ENCODE data around the gene SEC14L6.

Gene SEC14L6

GRCh38 chr22:30488121-30488520 is 58.4 kb downstream of the SEC14L6 start:
- H3K4me3 ChIP-seq (ENCODE audit: low read length): no peak overlapping the region
- no peak overlapping the region for H3K9ac ChIP-seq (ENCODE audit: low read depth, low read length)
- no peaks in the 10 kb centered on the region for H3K36me3 ChIP-seq (ENCODE audit: insufficient read depth, low read length)
- H3K4me2 ChIP-seq (ENCODE audit: low read length): no peak overlapping the region
- peaks cover 26% of the 10 kb centered on the region for H3K27me3 ChIP-seq (ENCODE audit: control insufficient read depth, insufficient read depth, low read length)
- H3K4me1 ChIP-seq (ENCODE audit: control insufficient read depth, insufficient read depth, low read length): no peaks in the 10 kb centered on the region
- H3K9me3 ChIP-seq (replicated peaks; ENCODE audit: low read length): no peaks in the 10 kb centered on the region

- Histone ChIP-seq H3K4me1 (ENCODE audit: control insufficient read depth, insufficient read depth, low read length) (no peaks in the 10 kb centered on the region), H3K9me3 (replicated peaks; ENCODE audit: low read length) (no peaks in the 10 kb centered on the region), H3K4me3 (ENCODE audit: low read length) (no peak overlapping the region), H3K27me3 (ENCODE audit: control insufficient read depth, insufficient read depth, low read length) (peaks cover 19% of the 10 kb centered on the region), H3K36me3 (ENCODE audit: insufficient read depth, low read length) (no peaks in the 10 kb centered on the region), H3K4me2 (ENCODE audit: low read length) (no peak overlapping the region), H3K9ac (ENCODE audit: low read depth, low read length) (no peak overlapping the region)
These were observed 59.9 kb downstream of the SEC14L6 start for GRCh38 chr22:30486661-30487115.

- Histone ChIP-seq H3K4me1 (ENCODE audit: control insufficient read depth, insufficient read depth, low read length) (no peaks in the 10 kb centered on the region), H3K4me3 (ENCODE audit: low read length) (no peak overlapping the region), H3K4me2 (ENCODE audit: low read length) (no peak overlapping the region), H3K9ac (ENCODE audit: low read depth, low read length) (no peak overlapping the region), H3K9me3 (replicated peaks; ENCODE audit: low read length) (no peaks in the 10 kb centered on the region), H3K36me3 (ENCODE audit: insufficient read depth, low read length) (no peaks in the 10 kb centered on the region), H3K27me3 (ENCODE audit: control insufficient read depth, insufficient read depth, low read length) (peaks cover 19% of the 10 kb centered on the region)
These were observed 60.4 kb downstream of the SEC14L6 start for GRCh38 chr22:30486118-30486517.

GRCh38 chr22:30485362-30485988 is 61.1 kb downstream of the SEC14L6 start:
- Histone ChIP-seq H3K9me3 (replicated peaks; ENCODE audit: low read length) (no peaks in the 10 kb centered on the region), H3K27me3 (ENCODE audit: control insufficient read depth, insufficient read depth, low read length) (peaks cover 14% of the 10 kb centered on the region), H3K9ac (ENCODE audit: low read depth, low read length) (no peak overlapping the region), H3K4me1 (ENCODE audit: control insufficient read depth, insufficient read depth, low read length) (no peaks in the 10 kb centered on the region), H3K36me3 (ENCODE audit: insufficient read depth, low read length) (no peaks in the 10 kb centered on the region), H3K4me3 (ENCODE audit: low read length) (no peak overlapping the region), H3K4me2 (ENCODE audit: low read length) (no peak overlapping the region)

GRCh38 chr22:30483169-30483568 is 63.4 kb downstream of the SEC14L6 start:
- Histone ChIP-seq H3K9me3 (replicated peaks; ENCODE audit: low read length) (no peaks in the 10 kb centered on the region), H3K9ac (ENCODE audit: low read depth, low read length) (no peak overlapping the region), H3K4me3 (ENCODE audit: low read length) (no peak overlapping the region), H3K4me2 (ENCODE audit: low read length) (no peak overlapping the region), H3K4me1 (ENCODE audit: control insufficient read depth, insufficient read depth, low read length) (no peaks in the 10 kb centered on the region), H3K36me3 (ENCODE audit: insufficient read depth, low read length) (no peaks in the 10 kb centered on the region), H3K27me3 (ENCODE audit: control insufficient read depth, insufficient read depth, low read length) (peaks cover 14% of the 10 kb centered on the region)

GRCh38 chr22:30481711-30482110 is 64.8 kb downstream of the SEC14L6 start:
- Histone ChIP-seq H3K9me3 (replicated peaks; ENCODE audit: low read length) (no peaks in the 10 kb centered on the region), H3K4me3 (ENCODE audit: low read length) (no peak overlapping the region), H3K4me1 (ENCODE audit: control insufficient read depth, insufficient read depth, low read length) (no peaks in the 10 kb centered on the region), H3K9ac (ENCODE audit: low read depth, low read length) (no peak overlapping the region), H3K4me2 (ENCODE audit: low read length) (no peak overlapping the region), H3K27me3 (ENCODE audit: control insufficient read depth, insufficient read depth, low read length) (peaks cover 20% of the 10 kb centered on the region), H3K36me3 (ENCODE audit: insufficient read depth, low read length) (no peaks in the 10 kb centered on the region)

GRCh38 chr22:30479981-30480380 is 66.6 kb downstream of the SEC14L6 start:
- Histone ChIP-seq H3K27me3 (ENCODE audit: control insufficient read depth, insufficient read depth, low read length) (peaks cover 27% of the 10 kb centered on the region), H3K4me3 (ENCODE audit: low read length) (no peak overlapping the region), H3K9ac (ENCODE audit: low read depth, low read length) (no peak overlapping the region), H3K36me3 (ENCODE audit: insufficient read depth, low read length) (no peaks in the 10 kb centered on the region), H3K4me1 (ENCODE audit: control insufficient read depth, insufficient read depth, low read length) (no peaks in the 10 kb centered on the region), H3K9me3 (replicated peaks; ENCODE audit: low read length) (no peaks in the 10 kb centered on the region), H3K4me2 (ENCODE audit: low read length) (no peak overlapping the region)

GRCh38 chr22:30474683-30475424 is 71.7 kb downstream of the SEC14L6 start:
- Histone ChIP-seq H3K9me3 (replicated peaks; ENCODE audit: low read length) (no peaks in the 10 kb centered on the region), H3K27me3 (ENCODE audit: control insufficient read depth, insufficient read depth, low read length) (peaks cover 64% of the 10 kb centered on the region), H3K4me3 (ENCODE audit: low read length) (no peak overlapping the region), H3K4me2 (ENCODE audit: low read length) (no peak overlapping the region), H3K36me3 (ENCODE audit: insufficient read depth, low read length) (no peaks in the 10 kb centered on the region), H3K9ac (ENCODE audit: low read depth, low read length) (no peak overlapping the region), H3K4me1 (ENCODE audit: control insufficient read depth, insufficient read depth, low read length) (no peaks in the 10 kb centered on the region)

GRCh38 chr22:30474121-30474520 is 72.4 kb downstream of the SEC14L6 start:
- no peak overlapping the region for H3K4me3 ChIP-seq (ENCODE audit: low read length)
- no peak overlapping the region for H3K4me2 ChIP-seq (ENCODE audit: low read length)
- no peaks in the 10 kb centered on the region for H3K36me3 ChIP-seq (ENCODE audit: insufficient read depth, low read length)
- no peaks in the 10 kb centered on the region for H3K9me3 ChIP-seq (replicated peaks; ENCODE audit: low read length)
- H3K9ac ChIP-seq (ENCODE audit: low read depth, low read length): no peak overlapping the region
- H3K4me1 ChIP-seq (ENCODE audit: control insufficient read depth, insufficient read depth, low read length): no peaks in the 10 kb centered on the region
- H3K27me3 ChIP-seq (ENCODE audit: control insufficient read depth, insufficient read depth, low read length): peaks cover 71% of the 10 kb centered on the region

GRCh38 chr22:30472994-30473720 is 73.4 kb downstream of the SEC14L6 start:
- H3K4me1 ChIP-seq (ENCODE audit: control insufficient read depth, insufficient read depth, low read length): no peaks in the 10 kb centered on the region
- no peaks in the 10 kb centered on the region for H3K36me3 ChIP-seq (ENCODE audit: insufficient read depth, low read length)
- H3K4me3 ChIP-seq (ENCODE audit: low read length): no peak overlapping the region
- H3K4me2 ChIP-seq (ENCODE audit: low read length): no peak overlapping the region
- H3K9ac ChIP-seq (ENCODE audit: low read depth, low read length): no peak overlapping the region
- no peaks in the 10 kb centered on the region for H3K9me3 ChIP-seq (replicated peaks; ENCODE audit: low read length)
- H3K27me3 ChIP-seq (ENCODE audit: control insufficient read depth, insufficient read depth, low read length): peaks cover 65% of the 10 kb centered on the region

All from skeletal muscle satellite cell (primary cell).